Spleen (tissue), 11 donors: ENCODE data around the gene ATXN7L2. TPM values are rescaled to one million over a fixed set of nuclear protein-coding genes. Genes with fewer than 3 reads are reported as not detected.
"Not testable (repeated sequence)": the region's sequence is repeated elsewhere in the genome, so short reads cannot be mapped to it uniquely, and the experiment has no call there.

Source experiments
- DNase-seq: peaks from one replicate; pipeline ENCODE4 v3.0.0-alpha.2; 2020
- H3K27ac ChIP-seq, 8 donors: fragments of 200-600 bp; sonication (generic) in 7 of 8; 1 replicate in 4 of 8; 2 replicates in 4 of 8; pipeline versions ENCODE4 v1.5.0 to v1.8.0; 2016 to 2021; ENCODE audit warnings: inconsistent platforms in 4 of 8, mild to moderate bottlenecking in 4 of 8, moderate library complexity in 1 of 8
- H3K27me3 ChIP-seq, 7 donors: fragments of 200-600 bp; sonication (generic) in 6 of 7; replicated peaks in 1 of 7; 1 replicate in 4 of 7; 2 replicates in 3 of 7; pipeline versions ENCODE4 v1.5.0 to v1.8.0; 2016 to 2021; ENCODE audit warnings: inconsistent platforms in 3 of 7, mild to moderate bottlenecking in 1 of 7
- H3K36me3 ChIP-seq, 6 donors: fragments of 200-600 bp; sonication (generic) in 5 of 6; 1 replicate in 4 of 6; 2 replicates in 2 of 6; pipeline versions ENCODE4 v1.5.0 to v1.8.0; 2016 to 2021; ENCODE audit warnings: inconsistent platforms in 2 of 6
- H3K4me1 ChIP-seq, 6 donors: fragments of 200-600 bp; sonication (generic) in 5 of 6; 1 replicate in 3 of 6; 2 replicates in 3 of 6; pipeline versions ENCODE4 v1.5.0 to v1.8.0; 2016 to 2021; ENCODE audit warnings: inconsistent platforms in 3 of 6
- H3K4me3 ChIP-seq, 8 donors: fragments of 200-600 bp; sonication (generic) in 7 of 8; 1 replicate in 4 of 8; 2 replicates in 4 of 8; pipeline versions ENCODE4 v1.5.0 to v1.8.0; 2016 to 2021; ENCODE audit warnings: inconsistent platforms in 4 of 8, mild to moderate bottlenecking in 4 of 8, moderate library complexity in 2 of 8
- H3K9me3 ChIP-seq, 8 donors: fragments of 200-600 bp; sonication (generic) in 7 of 8; 1 replicate in 4 of 8; 2 replicates in 4 of 8; pipeline versions ENCODE4 v1.5.0 to v1.8.0; 2016 to 2021; ENCODE audit warnings: inconsistent platforms in 4 of 8
- POLR2A ChIP-seq, 3 donors: fragments of 450-650 bp; IDR thresholded peaks; one replicate each; pipeline ENCODE4 v1.5.1; 2017; ENCODE audit warnings: antibody characterized with exemption in 3 of 3, mild to moderate bottlenecking in 1 of 3
- POLR2AphosphoS5 ChIP-seq, 3 donors: sonication (generic); formaldehyde crosslinking; IDR thresholded peaks; one replicate each; pipeline ENCODE4 v1.5.1; 2017; ENCODE audit warnings: antibody characterized with exemption in 3 of 3
- WGBS, 5 donors: extraction: QIAGEN DNeasy Blood & Tissue Kit in 3 of 5; methylation state at CpG; one replicate each; pipeline versions ENCODE4 v1.1.5 to v1.1.7; 2013 to 2018; 5-methylcytosine and 5-hydroxymethylcytosine counted together
- intact Hi-C: fragments of 100-400 bp; cut with DNase I; formaldehyde crosslinking; loops from one replicate; pipeline ENCODE4 v1.15.0; 2023; ENCODE audit warnings: low total_unique reads
- polyA plus RNA-seq, 3 donors: library from polyadenylated mRNA; stranded (reverse); fragments of 200-250 nt; gene quantifications; one replicate each; pipeline ENCODE4 v1.2.1, GENCODE V29; 2013
- total RNA-seq, 7 donors: library from RNA; depleted of rRNA in 3 of 7; stranded (reverse); fragments of >200 nt in 3 of 7; fragmentation: NEBNext Ultra II Directional in 4 of 7; extraction: Animal tissue kit (Norgen Biotek cat#: 25700) in 4 of 7; gene quantifications; one replicate each; pipeline versions ENCODE4 v1.1.0 to v1.2.1, GENCODE V29; 2016 to 2021
- TF ChIP-seq, protein P1 (sequence below), 11 experiments: fragments of 200-600 bp in 7 of 11; fragments of 450-650 bp in 4 of 11; sonication (generic) in 4 of 11; IDR thresholded peaks in 8 of 11; conservative IDR thresholded peaks in 3 of 11; 1 replicate in 7 of 11; 2 replicates in 4 of 11; pipeline versions ENCODE4 v1.4.0 to v1.8.0; 2016 to 2021; ENCODE audit warnings: antibody characterized with exemption in 11 of 11, inconsistent platforms in 4 of 11, mild to moderate bottlenecking in 1 of 11
- donor health status: healthy with polysubstance abuse.
- donor health status: DM: no; HTN: no; CAD: no; lungs with moderate emphysema.
- donor health status: DM: no; HTN: no; CAD: no.
- donor health status: Bipolar disorder and iron deficiency.
- donor health status: healthy.
- donor health status: DM: no; HTN: no; CAD: no.
- donor health status: DM: yes; HTN: yes; CAD: no.

Gene ATXN7L2
- total and polyA plus RNA-seq, 10 donors, result 7.1 to 16.8 (median 8.8) TPM

DNA sequence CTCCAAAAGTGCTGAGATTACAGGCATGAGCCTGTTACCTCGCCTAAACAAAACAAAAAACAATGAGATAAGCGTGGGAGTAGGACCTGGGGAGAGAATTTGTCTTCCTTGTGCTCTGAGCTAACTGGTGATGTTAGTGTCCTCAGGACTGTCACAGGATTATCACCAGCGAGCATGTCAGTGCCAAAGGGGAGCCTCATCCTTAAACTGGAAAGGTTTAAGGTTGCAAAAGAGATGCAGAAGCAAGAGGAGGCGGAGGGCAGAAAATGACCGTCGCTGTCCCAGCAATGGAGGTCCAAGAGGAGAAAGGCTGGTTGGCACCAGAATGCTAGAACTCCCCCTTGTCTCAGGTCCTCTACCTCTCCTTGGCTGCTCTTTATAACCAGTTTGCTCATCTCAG is 13.5 kb upstream of the ATXN7L2 start:
- Histone ChIP-seq H3K27me3 (peaks cover 0 to 81% (median 29%) of the 10 kb centered on the region in 7 donors), H3K9me3 (no peaks in the 10 kb centered on the region), H3K27ac (no peak overlapping the region), H3K4me3 (no peak overlapping the region), H3K36me3 (no peaks in the 10 kb centered on the region), H3K4me1 (peaks cover 0 to 22% (median 17%) of the 10 kb centered on the region in 6 donors)
- intact Hi-C loops, result no loop called here
- no peak for TF ChIP-seq POLR2A (IDR thresholded peaks at IDR 0.05)
- no peak for TF ChIP-seq POLR2AphosphoS5 (IDR thresholded peaks at IDR 0.05)
- TF ChIP-seq, protein P1, sequence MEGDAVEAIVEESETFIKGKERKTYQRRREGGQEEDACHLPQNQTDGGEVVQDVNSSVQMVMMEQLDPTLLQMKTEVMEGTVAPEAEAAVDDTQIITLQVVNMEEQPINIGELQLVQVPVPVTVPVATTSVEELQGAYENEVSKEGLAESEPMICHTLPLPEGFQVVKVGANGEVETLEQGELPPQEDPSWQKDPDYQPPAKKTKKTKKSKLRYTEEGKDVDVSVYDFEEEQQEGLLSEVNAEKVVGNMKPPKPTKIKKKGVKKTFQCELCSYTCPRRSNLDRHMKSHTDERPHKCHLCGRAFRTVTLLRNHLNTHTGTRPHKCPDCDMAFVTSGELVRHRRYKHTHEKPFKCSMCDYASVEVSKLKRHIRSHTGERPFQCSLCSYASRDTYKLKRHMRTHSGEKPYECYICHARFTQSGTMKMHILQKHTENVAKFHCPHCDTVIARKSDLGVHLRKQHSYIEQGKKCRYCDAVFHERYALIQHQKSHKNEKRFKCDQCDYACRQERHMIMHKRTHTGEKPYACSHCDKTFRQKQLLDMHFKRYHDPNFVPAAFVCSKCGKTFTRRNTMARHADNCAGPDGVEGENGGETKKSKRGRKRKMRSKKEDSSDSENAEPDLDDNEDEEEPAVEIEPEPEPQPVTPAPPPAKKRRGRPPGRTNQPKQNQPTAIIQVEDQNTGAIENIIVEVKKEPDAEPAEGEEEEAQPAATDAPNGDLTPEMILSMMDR (IDR thresholded peaks at IDR 0.05 in 8 of 11, conservative IDR thresholded peaks at IDR 0.05 in 3 of 11), result no peak
- DNase-seq, result no peak
- WGBS, 5 donors, result 55 to 69% (median 64%) methylated on average over 6 of the region's 6 CpGs

DNA sequence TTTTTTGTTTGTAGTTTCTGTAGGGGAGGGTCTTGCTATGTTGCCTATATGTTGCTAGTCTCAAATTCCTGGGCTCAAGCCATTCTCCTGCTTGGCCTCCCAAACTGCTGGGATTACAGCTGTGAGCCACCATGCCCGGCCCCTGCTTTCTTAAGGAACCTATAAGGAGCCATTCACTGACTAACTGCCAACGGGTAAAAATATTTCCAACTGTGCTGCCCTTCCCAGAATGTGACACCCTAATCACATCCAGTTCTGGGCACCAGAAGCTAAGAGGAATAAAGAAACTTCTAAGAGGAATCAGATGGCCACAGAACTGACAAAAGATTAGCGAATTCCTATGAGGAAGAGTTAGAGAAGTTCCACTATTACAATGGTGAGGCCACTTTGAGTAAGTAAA is 10.9 kb upstream of the ATXN7L2 start:
- WGBS, 5 donors, result 54 to 79% (median 68%) methylated on average over 3 of the region's 3 CpGs
- intact Hi-C loops, result no loop called here
- Histone ChIP-seq H3K4me1 (no peaks in the 10 kb centered on the region), H3K27ac (no peak overlapping the region), H3K4me3 (no peak overlapping the region), H3K9me3 (no peaks in the 10 kb centered on the region), H3K36me3 (no peaks in the 10 kb centered on the region), H3K27me3 (peaks cover 0 to 76% (median 6%) of the 10 kb centered on the region in 7 donors)
- no peak for DNase-seq
- TF ChIP-seq POLR2A (IDR thresholded peaks at IDR 0.05) (no peak), POLR2AphosphoS5 (IDR thresholded peaks at IDR 0.05) (no peak)

DNA sequence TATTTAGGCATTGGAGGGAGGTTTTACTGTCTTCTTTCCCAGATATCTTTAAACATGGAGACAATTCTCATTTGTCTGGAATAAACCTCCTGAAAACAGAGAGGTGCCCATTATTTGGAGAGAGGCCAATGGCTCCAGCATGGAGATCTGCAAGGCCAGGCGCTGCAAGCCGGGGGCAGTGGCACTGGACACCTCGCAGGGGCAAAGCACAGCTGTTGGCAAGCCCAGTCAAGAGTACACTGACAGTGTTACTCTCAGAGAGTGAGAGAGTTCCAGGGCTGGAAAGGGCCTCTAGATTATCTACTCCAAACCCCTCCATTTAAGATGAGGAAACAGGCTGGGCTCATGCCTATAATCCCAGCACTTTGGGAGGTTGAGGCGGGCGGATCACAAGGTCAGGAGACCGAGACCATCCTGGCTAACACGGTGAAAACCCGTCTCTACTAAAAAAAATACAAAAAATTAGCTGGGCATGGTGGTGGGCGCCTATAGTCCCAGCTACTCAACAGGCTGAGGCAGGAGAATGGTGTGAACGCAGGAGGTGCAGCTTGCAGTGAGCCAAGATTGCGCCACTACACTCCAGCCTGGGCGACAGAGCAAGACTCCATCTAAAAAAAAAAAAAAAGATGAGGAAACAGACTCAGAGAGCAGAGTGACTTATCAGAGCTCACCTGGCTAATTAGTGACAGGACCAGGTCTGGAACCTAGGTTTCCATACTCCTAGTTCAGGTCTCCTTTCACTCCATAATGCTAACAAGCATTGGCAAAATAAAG is 10.2 kb upstream of the ATXN7L2 start:
- H3K27ac ChIP-seq, H3K4me3 ChIP-seq, H3K9me3 ChIP-seq, intact Hi-C loops, H3K36me3 ChIP-seq, H3K4me1 ChIP-seq, DNase-seq: not testable (repeated sequence)
- 84 to 89% (median 87%) methylated on average over 12 of the region's 12 CpGs for WGBS, 5 donors
- H3K27me3 ChIP-seq, result peaks cover 0 to 76% (median 0%) of the 10 kb centered on the region in 7 donors

DNA sequence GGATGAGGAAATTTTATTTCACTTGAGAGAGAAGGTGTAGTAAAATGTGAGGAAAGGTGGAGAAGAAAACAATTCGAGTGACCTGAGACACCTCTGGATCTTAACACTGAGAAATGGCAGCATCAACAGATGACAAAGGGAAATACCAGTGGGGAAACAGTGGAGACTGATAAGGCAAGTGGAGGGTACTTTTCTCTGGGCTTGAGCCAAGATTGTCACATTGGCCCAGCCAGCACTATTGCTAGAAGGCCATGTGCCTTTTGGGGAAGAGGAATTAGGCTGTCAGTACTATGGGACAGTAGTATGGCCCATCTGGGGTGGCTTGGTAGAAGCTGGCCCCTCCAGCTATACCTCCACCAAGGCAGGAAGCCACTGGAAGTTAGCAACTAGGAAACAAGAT is 9.0 kb upstream of the ATXN7L2 start:
- DNase-seq, result no peak
- Histone ChIP-seq H3K27me3 (peaks cover 0 to 75% (median 0%) of the 10 kb centered on the region in 7 donors), H3K4me3 (no peak overlapping the region), H3K36me3 (no peaks in the 10 kb centered on the region), H3K4me1 (no peaks in the 10 kb centered on the region), H3K27ac (no peak overlapping the region), H3K9me3 (no peaks in the 10 kb centered on the region)
- 41 to 81% (median 58%) methylated on average over 1 of the region's 1 CpG for WGBS, 5 donors
- intact Hi-C loops, result no loop called here
- no peak for TF ChIP-seq POLR2A (IDR thresholded peaks at IDR 0.05)
- TF ChIP-seq, protein P1 (IDR thresholded peaks at IDR 0.05 in 8 of 11, conservative IDR thresholded peaks at IDR 0.05 in 3 of 11), result no peak
- no peak for TF ChIP-seq POLR2AphosphoS5 (IDR thresholded peaks at IDR 0.05)

DNA sequence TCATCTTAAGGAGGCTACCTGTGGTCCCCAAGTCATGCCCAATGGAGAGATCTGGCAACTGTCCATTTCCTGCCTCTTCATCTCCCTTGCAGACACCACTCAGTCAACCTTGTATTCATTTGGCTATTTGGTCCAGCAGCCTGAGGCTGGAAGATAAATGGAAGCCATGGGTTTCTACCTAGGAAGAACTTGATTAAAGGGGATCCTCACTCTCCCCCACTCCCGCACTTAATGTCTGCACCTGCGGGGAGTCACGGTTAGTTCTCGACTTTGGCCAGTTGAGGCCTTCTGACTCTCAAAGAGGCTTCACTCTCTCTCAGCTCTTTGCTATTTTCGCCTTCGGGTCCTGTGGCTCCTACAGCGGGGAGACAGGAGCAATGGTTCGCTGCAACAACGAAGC is 8.4 kb upstream of the ATXN7L2 start:
- no peak for TF ChIP-seq POLR2AphosphoS5 (IDR thresholded peaks at IDR 0.05)
- TF ChIP-seq POLR2A (IDR thresholded peaks at IDR 0.05), result no peak
- TF ChIP-seq, protein P1 (IDR thresholded peaks at IDR 0.05 in 8 of 11, conservative IDR thresholded peaks at IDR 0.05 in 3 of 11), result no peak
- H3K36me3 ChIP-seq, result no peaks in the 10 kb centered on the region
- intact Hi-C loops, result no loop called here
- peaks cover 0 to 69% (median 0%) of the 10 kb centered on the region in 7 donors for H3K27me3 ChIP-seq
- H3K4me1 ChIP-seq, result no peaks in the 10 kb centered on the region
- no peaks in the 10 kb centered on the region for H3K9me3 ChIP-seq
- no peak for DNase-seq
- H3K27ac ChIP-seq, result no peak overlapping the region
- H3K4me3 ChIP-seq, result no peak overlapping the region
- 82 to 88% (median 83%) methylated on average over 9 of the region's 9 CpGs for WGBS, 5 donors
